ENCODE results near the gene SENP6. TPM values are rescaled to one million over a fixed set of nuclear protein-coding genes. Genes with fewer than 3 reads are reported as not detected.
"Not testable (repeated sequence)": the region's sequence is repeated elsewhere in the genome, so short reads cannot be mapped to it uniquely, and the experiment has no call there.

The SENP6 gene
- polyA plus RNA-seq, 1 of the 3 experiments (the other 2 are of a cell fraction), result 16.2 TPM

DNA sequence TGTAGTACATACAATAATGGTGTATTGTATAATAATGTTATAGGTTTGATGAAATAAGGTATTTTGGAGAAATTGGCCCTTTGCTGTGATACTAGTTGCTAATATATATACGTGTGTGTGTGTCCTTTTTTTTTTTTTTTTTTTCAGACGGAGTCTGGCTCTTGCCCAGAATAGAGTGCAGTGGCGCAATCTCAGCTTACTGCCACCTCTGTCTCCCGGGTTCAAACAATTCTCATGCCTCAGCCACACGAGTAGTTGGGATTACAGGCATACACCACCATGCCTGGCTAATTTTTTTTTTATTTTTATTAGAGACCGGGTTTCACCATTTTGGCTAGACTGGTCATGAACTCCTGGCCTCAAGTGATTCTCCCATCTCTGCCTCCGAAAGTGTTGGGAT, 23.3 kb downstream of the SENP6 start:
- WGBS (ENCODE audit: low lambda C conversion rate), result 86% methylated on average over 7 of the region's 7 CpGs
- Histone ChIP-seq H3K4me2 (no peak overlapping the region), H3K36me3 (replicated peaks in 1 of 2; ENCODE audit: control insufficient read depth in 1 of 2, insufficient read depth in 2 of 2, low read length in 1 of 2) (peaks cover 31 to 52% of the 10 kb centered on the region in 2 experiments), H3F3A (replicated peaks; ENCODE audit: insufficient read depth) (peaks cover 9% of the 10 kb centered on the region), H3K9ac (no peak overlapping the region), H3K27me3 (ENCODE audit: insufficient read depth) (no peaks in the 10 kb centered on the region), H3K9me3 (no peaks in the 10 kb centered on the region), H3K27ac (ENCODE audit: low read depth in 2 of 2, low read length in 1 of 2) (no peak overlapping the region), H3K4me1 (ENCODE audit: control insufficient read depth in 1 of 2, insufficient read depth in 2 of 2, low read depth in 1 of 2, low read length in 1 of 2) (peaks cover 0 to 3% of the 10 kb centered on the region in 2 experiments; a peak in 2 of 4 replicates), H3K4me3 (ENCODE audit: low read depth in 2 of 2, low read length in 1 of 2) (no peak overlapping the region), H4K20me1 (ENCODE audit: insufficient read depth) (peaks cover 29% of the 10 kb centered on the region), H3K9me2 (no peaks in the 10 kb centered on the region), H2AFZ (ENCODE audit: low read depth) (no peak overlapping the region), H3K79me2 (ENCODE audit: insufficient read depth) (peaks cover 96% of the 10 kb centered on the region)
- POLR2A ChIA-PET, result no interaction called here
- CTCF ChIA-PET, result no interaction called here
- TF ChIP-seq YY1 (IDR thresholded peaks at IDR 0.05; ENCODE audit: low read depth), result no peak
- TF ChIP-seq ELF1 (IDR thresholded peaks at IDR 0.05), result no peak
- TF ChIP-seq EP300 (IDR thresholded peaks at IDR 0.05; ENCODE audit: borderline replicate concordance in 1 of 2, low read depth in 1 of 2, low read length in 1 of 2), result no peak
- no peak for TF ChIP-seq TEAD4 (IDR thresholded peaks at IDR 0.05; ENCODE audit: borderline replicate concordance, insufficient read depth)
- no peak for TF ChIP-seq JUND (IDR thresholded peaks at IDR 0.05)
- no peak for TF ChIP-seq POLR2AphosphoS5 (IDR thresholded peaks at IDR 0.05; ENCODE audit: low read depth, low read length)
- no peak for TF ChIP-seq EZH2phosphoT487 (IDR thresholded peaks at IDR 0.05; ENCODE audit: borderline replicate concordance, low read depth)
- TF ChIP-seq GABPA (IDR thresholded peaks at IDR 0.05; ENCODE audit: low read depth), result no peak
- no peak for TF ChIP-seq MXI1 (IDR thresholded peaks at IDR 0.05; ENCODE audit: low read depth, low read length)
- no peak for TF ChIP-seq FOSL2 (IDR thresholded peaks at IDR 0.05; ENCODE audit: borderline replicate concordance, low read depth)
- no peak for TF ChIP-seq MAX (IDR thresholded peaks at IDR 0.05; ENCODE audit: low read depth)
- TF ChIP-seq NRF1 (IDR thresholded peaks at IDR 0.05; ENCODE audit: low read depth, low read length), result no peak
- no peak for TF ChIP-seq TAF1 (IDR thresholded peaks at IDR 0.05; ENCODE audit: borderline replicate concordance, low read depth, low read length)
- no peak for TF ChIP-seq FOXJ3 (CRISPR knock-in tag; IDR thresholded peaks at IDR 0.05)
- TF ChIP-seq, protein P1, sequence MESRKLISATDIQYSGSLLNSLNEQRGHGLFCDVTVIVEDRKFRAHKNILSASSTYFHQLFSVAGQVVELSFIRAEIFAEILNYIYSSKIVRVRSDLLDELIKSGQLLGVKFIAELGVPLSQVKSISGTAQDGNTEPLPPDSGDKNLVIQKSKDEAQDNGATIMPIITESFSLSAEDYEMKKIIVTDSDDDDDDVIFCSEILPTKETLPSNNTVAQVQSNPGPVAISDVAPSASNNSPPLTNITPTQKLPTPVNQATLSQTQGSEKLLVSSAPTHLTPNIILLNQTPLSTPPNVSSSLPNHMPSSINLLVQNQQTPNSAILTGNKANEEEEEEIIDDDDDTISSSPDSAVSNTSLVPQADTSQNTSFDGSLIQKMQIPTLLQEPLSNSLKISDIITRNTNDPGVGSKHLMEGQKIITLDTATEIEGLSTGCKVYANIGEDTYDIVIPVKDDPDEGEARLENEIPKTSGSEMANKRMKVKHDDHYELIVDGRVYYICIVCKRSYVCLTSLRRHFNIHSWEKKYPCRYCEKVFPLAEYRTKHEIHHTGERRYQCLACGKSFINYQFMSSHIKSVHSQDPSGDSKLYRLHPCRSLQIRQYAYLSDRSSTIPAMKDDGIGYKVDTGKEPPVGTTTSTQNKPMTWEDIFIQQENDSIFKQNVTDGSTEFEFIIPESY (IDR thresholded peaks at IDR 0.05; ENCODE audit: borderline replicate concordance, low read depth), result no peak
- TF ChIP-seq MEF2A (IDR thresholded peaks at IDR 0.05; ENCODE audit: borderline replicate concordance, low read depth), result no peak
- no peak for TF ChIP-seq SMC3 (IDR thresholded peaks at IDR 0.05; ENCODE audit: low read depth, low read length)
- no peak for DNase-seq

GRCh38 chr6:75626561-75626960, 24.9 kb downstream of the SENP6 start:
- ChIA-PET CTCF (no interaction called here), POLR2A (no interaction called here)
- no peak overlapping the region for H2AFZ ChIP-seq (ENCODE audit: low read depth)
- TF ChIP-seq TEAD4 (IDR thresholded peaks at IDR 0.05; ENCODE audit: borderline replicate concordance, insufficient read depth) (no peak), RFX5 (IDR thresholded peaks at IDR 0.05; ENCODE audit: low read length) (no peak)
- no peaks in the 10 kb centered on the region for H3K27me3 ChIP-seq (ENCODE audit: insufficient read depth)
- no peak overlapping the region for H3K4me3 ChIP-seq (ENCODE audit: low read depth in 2 of 2, low read length in 1 of 2)
- no peak overlapping the region for H3K9ac ChIP-seq
- 95% methylated on average over 2 of the region's 2 CpGs for WGBS (ENCODE audit: low lambda C conversion rate)
- H4K20me1 ChIP-seq (ENCODE audit: insufficient read depth), result peaks cover 13% of the 10 kb centered on the region
- H3K27ac ChIP-seq (ENCODE audit: low read depth in 2 of 2, low read length in 1 of 2), result no peak overlapping the region
- H3K36me3 ChIP-seq (replicated peaks in 1 of 2; ENCODE audit: control insufficient read depth in 1 of 2, insufficient read depth in 2 of 2, low read length in 1 of 2), result peaks cover 41 to 67% of the 10 kb centered on the region in 2 experiments
- DNase-seq, result no peak
- peaks cover 96% of the 10 kb centered on the region for H3K79me2 ChIP-seq (ENCODE audit: insufficient read depth)
- no peak overlapping the region for H3K4me2 ChIP-seq
- H3F3A ChIP-seq (replicated peaks; ENCODE audit: insufficient read depth), result peaks cover 9% of the 10 kb centered on the region
- no peaks in the 10 kb centered on the region; a peak in 2 of 4 replicates for H3K4me1 ChIP-seq (ENCODE audit: control insufficient read depth in 1 of 2, insufficient read depth in 2 of 2, low read depth in 1 of 2, low read length in 1 of 2)
- no peaks in the 10 kb centered on the region for H3K9me3 ChIP-seq
- no peaks in the 10 kb centered on the region for H3K9me2 ChIP-seq

- H3K9me2 ChIP-seq; CTCF ChIA-PET; H3K4me1 ChIP-seq (ENCODE audit: control insufficient read depth in 1 of 2, insufficient read depth in 2 of 2, low read depth in 1 of 2, low read length in 1 of 2); H4K20me1 ChIP-seq (ENCODE audit: insufficient read depth); H3K9ac ChIP-seq; H2AFZ ChIP-seq (ENCODE audit: low read depth); POLR2A ChIA-PET; H3K4me3 ChIP-seq (ENCODE audit: low read depth in 2 of 2, low read length in 1 of 2); H3K4me2 ChIP-seq; H3K27me3 ChIP-seq (ENCODE audit: insufficient read depth); H3K9me3 ChIP-seq; H3K27ac ChIP-seq (ENCODE audit: low read depth in 2 of 2, low read length in 1 of 2); H3F3A ChIP-seq (replicated peaks; ENCODE audit: insufficient read depth); DNase-seq: not testable (repeated sequence)
- Histone ChIP-seq H3K36me3 (replicated peaks in 1 of 2; ENCODE audit: control insufficient read depth in 1 of 2, insufficient read depth in 2 of 2, low read length in 1 of 2) (peaks cover 47 to 71% of the 10 kb centered on the region in 2 experiments), H3K79me2 (ENCODE audit: insufficient read depth) (peaks cover 96% of the 10 kb centered on the region)
- 94% methylated on average over 9 of the region's 9 CpGs for WGBS (ENCODE audit: low lambda C conversion rate)
Observed at GRCh38 chr6:75627708-75628107, 26.0 kb downstream of the SENP6 start.

Measured in SK-N-SH (cell line).